Progenitor cell of endocrine pancreas (in vitro differentiated cells): ENCODE measurements around the gene LHFPL5. TPM values are rescaled to one million over a fixed set of nuclear protein-coding genes. Genes with fewer than 3 reads are reported as not detected.

Experiments
- DNase-seq: peaks from one replicate; pipeline ENCODE4 v3.0.0; 2021; ENCODE audit warnings: low spot score; ENCODE audit not compliant: unreplicated experiment
- H3K27ac Mint-ChIP-seq: 2 replicates; pipeline ENCODE4 v1.8.0; 2021; ENCODE audit warnings: mild to moderate bottlenecking, moderate library complexity, mixed read lengths
- H3K27me3 Mint-ChIP-seq: 2 replicates; pipeline ENCODE4 v1.8.0; 2021; ENCODE audit warnings: mixed read lengths
- H3K36me3 Mint-ChIP-seq: 2 replicates; pipeline ENCODE4 v1.8.0; 2022; ENCODE audit warnings: mixed read lengths; ENCODE audit not compliant: insufficient read depth
- H3K4me1 Mint-ChIP-seq: 2 replicates; pipeline ENCODE4 v1.8.0; 2021; ENCODE audit warnings: low read depth, mixed read lengths
- H3K4me3 Mint-ChIP-seq: 2 replicates; pipeline ENCODE4 v1.8.0; 2021; ENCODE audit warnings: low read depth, mild to moderate bottlenecking, moderate library complexity, mixed read lengths
- H3K9me3 Mint-ChIP-seq: 2 replicates; pipeline ENCODE4 v1.8.0; 2021; ENCODE audit warnings: low read depth, mixed read lengths
- CTCF ChIP-seq: fragments of 200-600 bp; sonication (generic); IDR thresholded peaks from one replicate; pipeline ENCODE4 v1.5.0; 2021; ENCODE audit warnings: antibody characterized with exemption, mild to moderate bottlenecking; ENCODE audit not compliant: unreplicated experiment
- total RNA-seq: library from RNA; stranded (reverse); gene quantifications from 2 replicates; pipeline ENCODE4 v1.2.1, GENCODE V29; 2021

LHFPL5 gene
- total RNA-seq, 1 donor from 2014 or later = not detected

DNA sequence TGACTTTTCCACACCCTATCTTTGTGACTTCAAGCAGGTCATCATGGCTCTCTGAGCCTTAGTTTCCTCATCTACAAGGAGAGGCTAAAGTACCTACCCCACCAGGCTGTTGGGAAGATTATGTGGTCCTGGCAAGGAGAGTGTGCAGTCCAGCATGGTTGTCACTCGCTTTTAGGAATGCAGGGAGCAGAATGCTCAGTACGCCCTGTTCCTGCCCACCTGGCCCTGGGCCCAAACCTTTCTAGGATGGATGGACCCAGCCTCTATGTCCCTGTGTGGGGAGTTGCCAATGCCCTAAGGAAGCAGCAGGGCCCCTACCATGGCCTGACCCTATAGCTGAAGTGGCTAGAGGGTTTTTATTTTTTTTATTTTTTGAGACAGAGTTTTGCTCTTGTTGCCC, 26.7 kb upstream of the LHFPL5 start:
- H3K9me3 Mint-ChIP-seq = no peaks in the 10 kb centered on the region
- no peak overlapping the region for H3K4me3 Mint-ChIP-seq
- H3K27me3 Mint-ChIP-seq = peaks cover 39% of the 10 kb centered on the region
- no peak for DNase-seq
- H3K36me3 Mint-ChIP-seq = no peaks in the 10 kb centered on the region
- peaks cover 2% of the 10 kb centered on the region for H3K4me1 Mint-ChIP-seq
- no peak for TF ChIP-seq CTCF
- H3K27ac Mint-ChIP-seq = no peak overlapping the region

- Mint-ChIP-seq H3K4me1 (peaks cover 6% of the 10 kb centered on the region), H3K9me3 (no peaks in the 10 kb centered on the region)
Observed at GRCh38 chr6:35780719-35781118, 24.4 kb upstream of the LHFPL5 start, which contains the start of gene CLPSL1. Gene CLPSL1 (plus strand): TSS chr6:35781019. CDS start chr6:35781111, 92 bp downstream.

DNA sequence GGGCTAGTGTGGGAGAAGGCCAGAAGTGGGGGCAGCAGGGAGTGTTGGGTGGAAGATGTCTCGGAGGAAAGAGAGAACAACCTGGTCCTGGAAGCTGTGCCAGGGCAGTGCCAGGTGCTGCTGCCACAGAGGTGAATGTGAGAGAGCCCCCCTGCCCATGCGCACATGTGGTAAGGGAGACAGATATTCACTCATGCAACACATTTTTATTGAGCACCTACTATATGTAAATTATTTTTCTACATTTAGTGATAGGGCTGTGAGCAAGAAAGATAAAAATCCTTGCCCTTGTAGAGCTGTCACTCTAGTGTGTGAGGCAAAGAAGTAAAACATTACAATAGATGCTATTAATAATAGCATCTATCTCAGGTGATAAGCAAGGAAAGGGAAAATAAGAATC, 23.9 kb upstream of the LHFPL5 start:
- Mint-ChIP-seq H3K27me3 (peaks cover 24% of the 10 kb centered on the region), H3K4me3 (no peak overlapping the region), H3K27ac (no peak overlapping the region), H3K9me3 (no peaks in the 10 kb centered on the region), H3K4me1 (peaks cover 6% of the 10 kb centered on the region), H3K36me3 (no peaks in the 10 kb centered on the region)
- TF ChIP-seq CTCF = no peak
- DNase-seq = no peak

More at GRCh38 chr6:35780719-35781118, 24.4 kb upstream of the LHFPL5 start, which contains the start of gene CLPSL1:
- peaks cover 28% of the 10 kb centered on the region for H3K27me3 Mint-ChIP-seq
- DNase-seq = no peak
- H3K36me3 Mint-ChIP-seq = no peaks in the 10 kb centered on the region
- no peak within 1 kb of the TSS for H3K4me3 Mint-ChIP-seq
- no peak within 1 kb of the TSS for H3K27ac Mint-ChIP-seq
- TF ChIP-seq CTCF = no peak

DNA sequence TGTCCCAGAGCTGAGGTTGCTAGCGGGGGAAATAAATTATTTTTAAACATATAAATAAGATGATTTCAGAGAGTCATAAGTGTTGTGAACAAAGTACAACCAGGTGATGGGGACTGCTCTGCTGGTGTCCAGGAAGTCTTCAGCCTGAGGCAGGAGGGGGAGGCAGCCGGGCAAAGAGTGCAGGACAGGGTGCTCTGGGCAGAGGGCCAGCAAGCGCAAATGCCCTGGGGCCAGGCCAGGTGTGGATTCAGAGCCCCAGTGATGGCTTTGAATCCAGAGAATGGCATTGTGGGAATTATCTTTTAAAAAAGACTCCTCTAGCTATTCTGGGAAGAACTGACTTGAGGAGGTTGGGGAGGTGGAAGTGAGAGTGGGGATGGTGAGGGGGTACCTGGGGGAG, 22.7 kb upstream of the LHFPL5 start:
- TF ChIP-seq CTCF = no peak
- DNase-seq = no peak
- H3K4me3 Mint-ChIP-seq = no peak overlapping the region
- H3K27ac Mint-ChIP-seq = no peak overlapping the region
- no peaks in the 10 kb centered on the region for H3K9me3 Mint-ChIP-seq
- H3K4me1 Mint-ChIP-seq = peaks cover 5% of the 10 kb centered on the region
- H3K36me3 Mint-ChIP-seq = no peaks in the 10 kb centered on the region
- H3K27me3 Mint-ChIP-seq = peaks cover 25% of the 10 kb centered on the region

DNA sequence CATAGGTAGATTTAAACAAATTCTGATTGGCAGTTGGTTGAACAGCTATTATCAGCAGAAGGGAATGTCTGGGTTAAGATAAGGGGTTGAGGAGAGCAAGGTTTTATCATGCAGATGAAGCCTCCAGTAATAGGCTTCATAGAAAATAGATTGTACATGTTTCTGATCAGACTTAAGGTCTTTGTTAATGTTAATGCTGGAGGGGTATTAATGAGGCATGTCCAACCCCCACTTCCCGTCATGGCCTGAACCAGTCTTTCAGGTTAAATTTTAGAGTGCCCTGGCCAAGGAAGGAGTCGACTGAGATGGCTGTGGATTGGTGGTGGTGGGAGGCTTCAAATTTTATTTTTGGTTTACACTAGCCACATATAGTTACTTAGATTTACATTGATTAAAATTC, 21.0 kb upstream of the LHFPL5 start:
- no peaks in the 10 kb centered on the region for H3K36me3 Mint-ChIP-seq
- peaks cover 28% of the 10 kb centered on the region for H3K27me3 Mint-ChIP-seq
- no peaks in the 10 kb centered on the region for H3K9me3 Mint-ChIP-seq
- TF ChIP-seq CTCF = no peak
- H3K4me1 Mint-ChIP-seq = peaks cover 5% of the 10 kb centered on the region
- no peak overlapping the region for H3K27ac Mint-ChIP-seq
- DNase-seq = no peak
- H3K4me3 Mint-ChIP-seq = no peak overlapping the region
